NCI-H1092 (cell line): ENCODE results near the gene FHIT.

ENCODE experiments used
- DNase-seq: peaks from one replicate; lab custom pipeline; 2025; lab: John Stamatoyannopoulos, UW

The FHIT gene

GRCh38 chr3:59710554-59710953 is 1540.7 kb downstream of the FHIT start:
- DNase-seq = no peak

- no peak for DNase-seq
Measured at GRCh38 chr3:59709702-59710553, 1541.3 kb downstream of the FHIT start.

GRCh38 chr3:59708202-59708601 is 1543.0 kb downstream of the FHIT start:
- DNase-seq = no peak

- DNase-seq = no peak
Measured at GRCh38 chr3:59704292-59704691, 1547.0 kb downstream of the FHIT start.

GRCh38 chr3:59699648-59700320 is 1551.5 kb downstream of the FHIT start:
- DNase-seq = no peak
